OCI-LY7 (cell line): Measurements from ENCODE around the gene RIC8B.

Experiments
- EZH2phosphoT487 ChIP-seq: fragments of 200-600 bp; sonication (generic); IDR thresholded peaks from 2 replicates; pipeline ENCODE4 v1.6.1; 2018; ENCODE audit warnings: low read depth, borderline replicate concordance, mild to moderate bottlenecking, mixed run types, antibody characterized with exemption, low read length, moderate library complexity, mixed read lengths
- TF ChIP-seq, protein P1 (sequence below): fragments of 200-600 bp; sonication (generic); conservative IDR thresholded peaks from 2 replicates; pipeline ENCODE4 v1.5.1; 2014; ENCODE audit warnings: mild to moderate bottlenecking, antibody characterized with exemption, low read length, moderate library complexity, mixed read lengths

DNA sequence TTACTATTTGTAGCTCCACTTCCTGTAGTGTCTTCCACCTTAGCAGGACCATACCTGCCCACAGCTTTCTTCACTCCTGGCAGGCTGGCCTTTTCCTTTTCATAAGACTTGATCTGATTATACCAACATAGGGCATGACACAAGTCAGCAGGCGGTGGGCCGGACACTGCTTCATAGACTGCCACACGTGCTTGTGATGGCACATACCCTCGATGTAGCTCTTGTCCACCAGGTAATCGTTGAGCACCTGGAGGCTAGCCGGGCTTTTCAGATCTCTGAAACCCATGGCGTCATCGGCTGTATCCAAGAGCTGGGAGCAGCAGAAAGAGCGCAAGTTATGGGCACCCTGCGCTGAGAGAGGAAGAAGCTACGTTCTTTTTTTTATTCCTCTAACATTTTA lies 127.6 kb downstream of the RIC8B start:
- no peak for TF ChIP-seq EZH2phosphoT487
- TF ChIP-seq, protein P1, sequence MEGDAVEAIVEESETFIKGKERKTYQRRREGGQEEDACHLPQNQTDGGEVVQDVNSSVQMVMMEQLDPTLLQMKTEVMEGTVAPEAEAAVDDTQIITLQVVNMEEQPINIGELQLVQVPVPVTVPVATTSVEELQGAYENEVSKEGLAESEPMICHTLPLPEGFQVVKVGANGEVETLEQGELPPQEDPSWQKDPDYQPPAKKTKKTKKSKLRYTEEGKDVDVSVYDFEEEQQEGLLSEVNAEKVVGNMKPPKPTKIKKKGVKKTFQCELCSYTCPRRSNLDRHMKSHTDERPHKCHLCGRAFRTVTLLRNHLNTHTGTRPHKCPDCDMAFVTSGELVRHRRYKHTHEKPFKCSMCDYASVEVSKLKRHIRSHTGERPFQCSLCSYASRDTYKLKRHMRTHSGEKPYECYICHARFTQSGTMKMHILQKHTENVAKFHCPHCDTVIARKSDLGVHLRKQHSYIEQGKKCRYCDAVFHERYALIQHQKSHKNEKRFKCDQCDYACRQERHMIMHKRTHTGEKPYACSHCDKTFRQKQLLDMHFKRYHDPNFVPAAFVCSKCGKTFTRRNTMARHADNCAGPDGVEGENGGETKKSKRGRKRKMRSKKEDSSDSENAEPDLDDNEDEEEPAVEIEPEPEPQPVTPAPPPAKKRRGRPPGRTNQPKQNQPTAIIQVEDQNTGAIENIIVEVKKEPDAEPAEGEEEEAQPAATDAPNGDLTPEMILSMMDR = no peak
